ENCODE data around the gene FKBP2. TPM values are rescaled to one million over a fixed set of nuclear protein-coding genes. Genes with fewer than 3 reads are reported as not detected.

The FKBP2 gene
- total and polyA plus RNA-seq, 2 experiments from 2014 or later: 57.7 to 349 TPM

- Histone ChIP-seq H3K9me2 (replicated peaks; ENCODE audit: insufficient read depth) (no peaks in the 10 kb centered on the region), H3K36me3 (replicated peaks; ENCODE audit: insufficient read depth, low read depth) (no peaks in the 10 kb centered on the region), H3K9me3 (ENCODE audit: low read depth) (no peaks in the 10 kb centered on the region), H2AFZ (no peak overlapping the region), H3K4me3 (no peak overlapping the region), H3K27ac (no peak overlapping the region), H3K4me1 (ENCODE audit: insufficient read depth) (no peaks in the 10 kb centered on the region), H3K27me3 (no peaks in the 10 kb centered on the region), H3K4me2 (no peak overlapping the region), H3K79me2 (no peaks in the 10 kb centered on the region), H4K20me1 (ENCODE audit: insufficient read depth, poor library complexity, severe bottlenecking) (no peaks in the 10 kb centered on the region)
- DNase-seq (ENCODE audit: low spot score): peak; percentile 4
- TF ChIP-seq CTCF (IDR thresholded peaks at IDR 0.05; ENCODE audit: poor library complexity) (no peak), EZH2phosphoT487 (IDR thresholded peaks at IDR 0.05; ENCODE audit: low read depth, severe bottlenecking, unreplicated experiment) (no peak), EZH2 (IDR thresholded peaks at IDR 0.05; ENCODE audit: borderline replicate concordance) (no peak)
- 97% methylated on average over 7 of the region's 7 CpGs for WGBS (ENCODE audit: low lambda C conversion rate, missing lambda C conversion rate)
Observed at GRCh38 chr11:64219354-64219684, 21.6 kb upstream of the FKBP2 start.

DNA sequence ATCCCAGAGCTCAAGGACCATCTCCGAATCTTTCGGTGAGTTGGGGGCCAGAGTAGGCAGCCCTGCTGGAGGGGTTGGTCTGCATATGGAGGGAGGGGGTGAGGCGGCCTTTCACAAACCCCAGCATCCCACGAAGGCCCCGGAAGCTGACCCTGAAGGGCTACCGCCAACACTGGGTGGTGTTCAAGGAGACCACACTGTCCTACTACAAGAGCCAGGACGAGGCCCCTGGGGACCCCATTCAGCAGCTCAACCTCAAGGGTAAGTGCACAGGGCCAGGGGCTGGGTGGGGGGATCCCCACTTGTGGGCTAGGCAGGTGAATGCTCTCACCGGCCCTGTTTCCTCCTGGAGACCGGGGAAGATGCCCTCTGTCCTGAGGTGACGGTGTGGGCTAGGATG, 21.1 kb upstream of the FKBP2 start:
- H3K27ac ChIP-seq: no peak overlapping the region
- H3K27me3 ChIP-seq: no peaks in the 10 kb centered on the region
- no peaks in the 10 kb centered on the region for H3K9me2 ChIP-seq (replicated peaks; ENCODE audit: insufficient read depth)
- no peaks in the 10 kb centered on the region for H4K20me1 ChIP-seq (ENCODE audit: insufficient read depth, poor library complexity, severe bottlenecking)
- 95% methylated on average over 10 of the region's 10 CpGs for WGBS (ENCODE audit: low lambda C conversion rate, missing lambda C conversion rate)
- no peaks in the 10 kb centered on the region for H3K79me2 ChIP-seq
- no peak overlapping the region for H3K4me3 ChIP-seq
- H3K4me1 ChIP-seq (ENCODE audit: insufficient read depth): peaks cover under 1% of the 10 kb centered on the region
- no peak for DNase-seq (ENCODE audit: low spot score)
- TF ChIP-seq EZH2 (IDR thresholded peaks at IDR 0.05; ENCODE audit: borderline replicate concordance): no peak
- TF ChIP-seq CTCF (IDR thresholded peaks at IDR 0.05; ENCODE audit: poor library complexity): no peak
- no peak overlapping the region for H3K4me2 ChIP-seq
- H2AFZ ChIP-seq: no peak overlapping the region
- no peaks in the 10 kb centered on the region for H3K36me3 ChIP-seq (replicated peaks; ENCODE audit: insufficient read depth, low read depth)
- no peaks in the 10 kb centered on the region for H3K9me3 ChIP-seq (ENCODE audit: low read depth)

- H3K79me2 ChIP-seq: peaks cover 4% of the 10 kb centered on the region
- H4K20me1 ChIP-seq (ENCODE audit: insufficient read depth, poor library complexity, severe bottlenecking): no peaks in the 10 kb centered on the region
- no peak for TF ChIP-seq EZH2phosphoT487 (IDR thresholded peaks at IDR 0.05; ENCODE audit: low read depth, severe bottlenecking, unreplicated experiment)
- H2AFZ ChIP-seq: no peak overlapping the region
- H3K27ac ChIP-seq: no peak overlapping the region
- H3K4me1 ChIP-seq (ENCODE audit: insufficient read depth): peaks cover 5% of the 10 kb centered on the region
- H3K4me3 ChIP-seq: no peak overlapping the region
- H3K36me3 ChIP-seq (replicated peaks; ENCODE audit: insufficient read depth, low read depth): no peaks in the 10 kb centered on the region
- WGBS (ENCODE audit: low lambda C conversion rate, missing lambda C conversion rate): 90% methylated on average over 15 of the region's 17 CpGs
- no peaks in the 10 kb centered on the region for H3K9me3 ChIP-seq (ENCODE audit: low read depth)
- no peaks in the 10 kb centered on the region for H3K27me3 ChIP-seq
- H3K9me2 ChIP-seq (replicated peaks; ENCODE audit: insufficient read depth): no peaks in the 10 kb centered on the region
- no peak for DNase-seq (ENCODE audit: low spot score)
- no peak overlapping the region for H3K4me2 ChIP-seq
Observed at GRCh38 chr11:64220271-64220670, 20.6 kb upstream of the FKBP2 start.

DNA sequence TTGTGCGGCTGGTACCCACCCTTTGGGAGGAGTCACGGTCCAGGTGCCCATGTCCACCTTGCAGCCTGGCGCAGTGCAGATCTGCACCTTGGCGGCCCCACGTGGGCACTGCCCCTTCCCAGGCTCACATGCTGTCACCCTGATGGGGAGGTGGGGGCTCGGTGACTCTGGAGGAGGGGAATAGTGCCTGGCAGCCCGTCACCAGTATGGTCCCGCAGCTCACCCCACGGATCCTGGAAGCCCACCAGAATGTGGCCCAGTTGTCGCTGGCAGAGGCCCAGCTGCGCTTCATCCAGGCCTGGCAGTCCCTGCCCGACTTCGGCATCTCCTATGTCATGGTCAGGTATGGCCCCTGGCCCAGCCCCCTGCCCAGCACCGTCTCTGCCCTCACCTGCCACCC, 20.1 kb upstream of the FKBP2 start:
- no peaks in the 10 kb centered on the region for H4K20me1 ChIP-seq (ENCODE audit: insufficient read depth, poor library complexity, severe bottlenecking)
- no peaks in the 10 kb centered on the region for H3K9me3 ChIP-seq (ENCODE audit: low read depth)
- peaks cover 7% of the 10 kb centered on the region for H3K79me2 ChIP-seq
- H3K4me1 ChIP-seq (ENCODE audit: insufficient read depth): peaks cover 8% of the 10 kb centered on the region
- WGBS (ENCODE audit: low lambda C conversion rate, missing lambda C conversion rate): 98% methylated on average over 14 of the region's 14 CpGs
- no peaks in the 10 kb centered on the region for H3K9me2 ChIP-seq (replicated peaks; ENCODE audit: insufficient read depth)
- peak; percentile 2 for DNase-seq (ENCODE audit: low spot score)
- no peak for TF ChIP-seq CTCF (IDR thresholded peaks at IDR 0.05; ENCODE audit: poor library complexity)
- H3K36me3 ChIP-seq (replicated peaks; ENCODE audit: insufficient read depth, low read depth): no peaks in the 10 kb centered on the region
- no peak overlapping the region for H3K4me2 ChIP-seq
- no peak overlapping the region for H3K4me3 ChIP-seq
- H3K27me3 ChIP-seq: no peaks in the 10 kb centered on the region
- no peak overlapping the region for H2AFZ ChIP-seq
- H3K27ac ChIP-seq: no peak overlapping the region

Measured in hepatocyte (in vitro differentiated cells).